Cardiac muscle cell (in vitro differentiated cells and primary cell): ENCODE data around the gene MOB3B. TPM values are rescaled to one million over a fixed set of nuclear protein-coding genes. Genes with fewer than 3 reads are reported as not detected.

ENCODE experiments used
- DNase-seq, 2 donors: peaks; one replicate each; pipeline versions ENCODE4 v3.0.0 to v3.0.0-alpha.2; 2010 to 2017; ENCODE audit warnings: low read depth in 1 of 2, low spot score in 1 of 2
- H3K27ac ChIP-seq: fragments of 200-600 bp; sonication (generic); 2 replicates; pipeline ENCODE4 v1.5.1; 2016
- H3K27me3 ChIP-seq: fragments of 200-600 bp; sonication (generic); 2 replicates; pipeline ENCODE4 v1.6.0; 2016; ENCODE audit warnings: control low read depth
- H3K36me3 ChIP-seq: fragments of 200-600 bp; sonication (generic); 2 replicates; pipeline ENCODE4 v1.5.1; 2016; ENCODE audit warnings: control low read depth
- H3K4me1 ChIP-seq: fragments of 200-600 bp; sonication (generic); 2 replicates; pipeline ENCODE4 v1.8.1; 2017; ENCODE audit warnings: low read depth, mild to moderate bottlenecking, mixed run types
- H3K4me3 ChIP-seq: fragments of 200-600 bp; sonication (generic); 2 replicates; pipeline ENCODE4 v1.5.1; 2016; ENCODE audit warnings: mild to moderate bottlenecking
- H3K9me3 ChIP-seq: fragments of 200-600 bp; sonication (generic); 2 replicates; pipeline ENCODE4 v1.5.1; 2017; ENCODE audit warnings: low read depth, mild to moderate bottlenecking, control low read depth
- polyA plus RNA-seq: library from polyadenylated mRNA; unstranded; fragments of >200 nt; fragmentation: Nextera tagmentation; extraction: Ambion mirVana; gene quantifications from 2 replicates; pipeline ENCODE4 v1.2.1, GENCODE V29; 2016
- total RNA-seq: library from RNA; depleted of rRNA; stranded (reverse); fragments of >200 nt; gene quantifications from 2 replicates; pipeline ENCODE4 v1.2.3, GENCODE V29; 2016
- TF ChIP-seq, protein P1 (sequence below): IDR thresholded peaks from 2 replicates; pipeline ENCODE4 v1.5.1; 2012; ENCODE audit warnings: low read depth, mild to moderate bottlenecking, low read length

Gene MOB3B
- total and polyA plus RNA-seq, 2 experiments from 2014 or later: 0.74 to 1.7 TPM

GRCh38 chr9:27340285-27340674, 189.3 kb downstream of the MOB3B start:
- H3K9me3 ChIP-seq: no peaks in the 10 kb centered on the region
- no peak overlapping the region for H3K4me3 ChIP-seq
- H3K27me3 ChIP-seq: no peaks in the 10 kb centered on the region
- no peak for DNase-seq
- H3K36me3 ChIP-seq: no peaks in the 10 kb centered on the region
- no peaks in the 10 kb centered on the region for H3K4me1 ChIP-seq
- no peak overlapping the region for H3K27ac ChIP-seq
- TF ChIP-seq, protein P1, sequence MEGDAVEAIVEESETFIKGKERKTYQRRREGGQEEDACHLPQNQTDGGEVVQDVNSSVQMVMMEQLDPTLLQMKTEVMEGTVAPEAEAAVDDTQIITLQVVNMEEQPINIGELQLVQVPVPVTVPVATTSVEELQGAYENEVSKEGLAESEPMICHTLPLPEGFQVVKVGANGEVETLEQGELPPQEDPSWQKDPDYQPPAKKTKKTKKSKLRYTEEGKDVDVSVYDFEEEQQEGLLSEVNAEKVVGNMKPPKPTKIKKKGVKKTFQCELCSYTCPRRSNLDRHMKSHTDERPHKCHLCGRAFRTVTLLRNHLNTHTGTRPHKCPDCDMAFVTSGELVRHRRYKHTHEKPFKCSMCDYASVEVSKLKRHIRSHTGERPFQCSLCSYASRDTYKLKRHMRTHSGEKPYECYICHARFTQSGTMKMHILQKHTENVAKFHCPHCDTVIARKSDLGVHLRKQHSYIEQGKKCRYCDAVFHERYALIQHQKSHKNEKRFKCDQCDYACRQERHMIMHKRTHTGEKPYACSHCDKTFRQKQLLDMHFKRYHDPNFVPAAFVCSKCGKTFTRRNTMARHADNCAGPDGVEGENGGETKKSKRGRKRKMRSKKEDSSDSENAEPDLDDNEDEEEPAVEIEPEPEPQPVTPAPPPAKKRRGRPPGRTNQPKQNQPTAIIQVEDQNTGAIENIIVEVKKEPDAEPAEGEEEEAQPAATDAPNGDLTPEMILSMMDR: no peak

DNA sequence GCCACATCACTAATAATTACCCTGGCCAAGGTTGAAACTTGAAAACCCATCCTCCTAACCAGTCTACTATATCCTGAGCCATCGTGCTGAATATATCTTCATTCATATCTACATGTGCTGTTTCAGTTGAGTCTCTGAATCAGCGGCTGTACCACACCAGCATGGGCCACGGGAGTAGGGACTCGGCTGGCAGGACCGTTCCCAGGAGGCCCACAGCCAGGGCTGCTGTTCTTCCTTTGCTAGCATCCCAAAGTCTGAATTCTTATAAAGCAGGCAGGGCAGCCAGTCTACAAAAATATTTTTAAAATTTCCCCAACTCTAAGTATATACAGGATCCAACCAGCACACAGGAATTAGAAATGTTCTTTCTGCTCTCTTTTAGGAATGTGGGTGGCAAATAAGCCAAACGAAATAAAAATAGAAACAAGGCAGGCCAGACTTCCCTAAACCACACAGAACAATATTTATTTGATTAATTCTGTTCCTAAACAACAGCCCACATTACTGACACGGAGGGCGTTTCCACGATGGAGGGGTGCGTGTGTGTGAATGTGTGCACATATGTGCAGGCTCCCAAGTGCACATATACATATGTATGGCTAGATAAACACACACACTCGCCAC, 189.8 kb downstream of the MOB3B start:
- DNase-seq: no peak
- TF ChIP-seq, protein P1: no peak
- Histone ChIP-seq H3K36me3 (no peaks in the 10 kb centered on the region), H3K4me3 (no peak overlapping the region), H3K27me3 (no peaks in the 10 kb centered on the region), H3K4me1 (no peaks in the 10 kb centered on the region), H3K9me3 (no peaks in the 10 kb centered on the region), H3K27ac (no peak overlapping the region)

- Histone ChIP-seq H3K4me3 (no peak overlapping the region), H3K27me3 (no peaks in the 10 kb centered on the region), H3K36me3 (no peaks in the 10 kb centered on the region), H3K4me1 (no peaks in the 10 kb centered on the region), H3K27ac (no peak overlapping the region), H3K9me3 (no peaks in the 10 kb centered on the region)
- TF ChIP-seq, protein P1: no peak
- no peak for DNase-seq
Observed at GRCh38 chr9:27338527-27338903, 191.1 kb downstream of the MOB3B start.

- DNase-seq: no peak
- Histone ChIP-seq H3K4me3 (no peak overlapping the region), H3K9me3 (no peaks in the 10 kb centered on the region), H3K27ac (no peak overlapping the region), H3K36me3 (no peaks in the 10 kb centered on the region), H3K4me1 (no peaks in the 10 kb centered on the region), H3K27me3 (no peaks in the 10 kb centered on the region)
- TF ChIP-seq, protein P1: no peak
Observed at GRCh38 chr9:27337833-27338526, 191.6 kb downstream of the MOB3B start.

GRCh38 chr9:27337236-27337635, 192.4 kb downstream of the MOB3B start:
- TF ChIP-seq, protein P1: no peak
- Histone ChIP-seq H3K9me3 (no peaks in the 10 kb centered on the region), H3K27me3 (no peaks in the 10 kb centered on the region), H3K27ac (no peak overlapping the region), H3K4me3 (no peak overlapping the region), H3K4me1 (no peaks in the 10 kb centered on the region), H3K36me3 (no peaks in the 10 kb centered on the region)
- no peak for DNase-seq
